Smooth muscle cell (in vitro differentiated cells): ENCODE measurements around the gene SHISA2. TPM values are rescaled to one million over a fixed set of nuclear protein-coding genes. Genes with fewer than 3 reads are reported as not detected.

Experiments used
- DNase-seq: peaks from one replicate; lab custom pipeline; 2025; ENCODE audit not compliant: unreplicated experiment; lab: John Stamatoyannopoulos, UW
- H2AFZ ChIP-seq: fragments of 200-600 bp; sonication (generic); 2 replicates; pipeline ENCODE4 v1.6.0; 2016; ENCODE audit warnings: antibody characterized with exemption, low read depth, mild to moderate bottlenecking
- H3F3A ChIP-seq: fragments of 200-600 bp; sonication (generic); 2 replicates; pipeline ENCODE4 v1.6.0; 2017; ENCODE audit warnings: antibody characterized with exemption, low read depth
- H3K27ac ChIP-seq: fragments of 200-600 bp; sonication (generic); 2 replicates; pipeline ENCODE4 v1.5.1; 2016; ENCODE audit warnings: low read depth, mild to moderate bottlenecking
- H3K27me3 ChIP-seq: fragments of 200-600 bp; sonication (generic); 2 replicates; pipeline ENCODE4 v1.6.1; 2016; ENCODE audit warnings: low read depth, mild to moderate bottlenecking
- H3K36me3 ChIP-seq: fragments of 200-600 bp; sonication (generic); 2 replicates; pipeline ENCODE4 v1.5.1; 2016; ENCODE audit warnings: low read depth
- H3K4me1 ChIP-seq: fragments of 200-600 bp; sonication (generic); 2 replicates; pipeline ENCODE4 v1.5.1; 2016; ENCODE audit warnings: low read depth
- H3K4me2 ChIP-seq: fragments of 200-600 bp; sonication (generic); 2 replicates; pipeline ENCODE4 v1.6.0; 2016; ENCODE audit warnings: mild to moderate bottlenecking
- H3K4me3 ChIP-seq: fragments of 200-600 bp; sonication (generic); 2 replicates; pipeline ENCODE4 v1.5.1; 2016; ENCODE audit warnings: mild to moderate bottlenecking
- H3K79me2 ChIP-seq: fragments of 200-600 bp; sonication (generic); 2 replicates; pipeline ENCODE4 v1.6.0; 2016; ENCODE audit warnings: low read depth, mild to moderate bottlenecking
- H3K9ac ChIP-seq: fragments of 200-600 bp; sonication (generic); 2 replicates; pipeline ENCODE4 v1.6.0; 2016; ENCODE audit warnings: low read depth
- H3K9me3 ChIP-seq: fragments of 200-600 bp; sonication (generic); replicated peaks from 2 replicates; pipeline ENCODE4 v1.5.1; 2016; ENCODE audit warnings: low read depth
- H4K20me1 ChIP-seq: fragments of 200-600 bp; sonication (generic); 2 replicates; pipeline ENCODE4 v1.6.0; 2016; ENCODE audit warnings: low read depth
- CTCF ChIP-seq: fragments of 200-600 bp; sonication (generic); IDR thresholded peaks from 2 replicates; pipeline ENCODE4 v1.5.1; 2017; ENCODE audit warnings: borderline replicate concordance, mild to moderate bottlenecking, antibody characterized with exemption; ENCODE audit not compliant: insufficient read depth, poor library complexity, severe bottlenecking
- WGBS: methylation state at CpG from one replicate; pipeline ENCODE4 v1.1.7; 2016; ENCODE audit warnings: low lambda C conversion rate; 5-methylcytosine and 5-hydroxymethylcytosine counted together
- polyA plus RNA-seq: library from polyadenylated mRNA; unstranded; fragments of >200 nt; fragmentation: Nextera tagmentation; extraction: Ambion mirVana; gene quantifications from 2 replicates; pipeline ENCODE4 v1.2.1, GENCODE V29; 2016
- total RNA-seq: library from RNA; depleted of rRNA; stranded (reverse); fragments of >200 nt; gene quantifications from 2 replicates; pipeline ENCODE4 v1.2.3, GENCODE V29; 2014

The SHISA2 gene
- total and polyA plus RNA-seq, 2 experiments from 2014 or later = 0.14 to 0.81 TPM

GRCh38 chr13:26045142-26045541 lies 6.7 kb downstream of the SHISA2 start:
- Histone ChIP-seq H3K9ac (no peak overlapping the region), H2AFZ (no peak overlapping the region), H3K36me3 (no peaks in the 10 kb centered on the region), H3K27me3 (peaks cover 57% of the 10 kb centered on the region), H3K27ac (no peak overlapping the region), H3K4me3 (no peak overlapping the region), H4K20me1 (no peaks in the 10 kb centered on the region), H3K79me2 (no peaks in the 10 kb centered on the region), H3K9me3 (no peaks in the 10 kb centered on the region), H3K4me1 (no peaks in the 10 kb centered on the region), H3F3A (no peaks in the 10 kb centered on the region), H3K4me2 (no peak overlapping the region)
- DNase-seq = no peak
- TF ChIP-seq CTCF = no peak
- 98% methylated on average over 2 of the region's 2 CpGs for WGBS

- TF ChIP-seq CTCF = no peak
- Histone ChIP-seq H3K4me2 (no peak overlapping the region), H3K4me1 (no peaks in the 10 kb centered on the region), H4K20me1 (no peaks in the 10 kb centered on the region), H3F3A (no peaks in the 10 kb centered on the region), H3K36me3 (no peaks in the 10 kb centered on the region), H3K4me3 (no peak overlapping the region), H2AFZ (no peak overlapping the region), H3K27me3 (peaks cover 33% of the 10 kb centered on the region), H3K9ac (no peak overlapping the region), H3K79me2 (no peaks in the 10 kb centered on the region), H3K9me3 (no peaks in the 10 kb centered on the region), H3K27ac (no peak overlapping the region)
- 93% methylated on average over 1 of the region's 1 CpG for WGBS
- no peak for DNase-seq
Observed at GRCh38 chr13:26042785-26043184, 9.0 kb downstream of the SHISA2 start.

- Histone ChIP-seq H3K4me3 (no peak overlapping the region), H4K20me1 (no peaks in the 10 kb centered on the region)
- WGBS = 89% methylated on average over 3 of the region's 3 CpGs
Observed at GRCh38 chr13:26041444-26041843, 10.4 kb downstream of the SHISA2 start.

More at GRCh38 chr13:26041444-26041843, 10.4 kb downstream of the SHISA2 start:
- no peak overlapping the region for H3K4me2 ChIP-seq
- no peaks in the 10 kb centered on the region for H3K79me2 ChIP-seq
- no peaks in the 10 kb centered on the region for H3F3A ChIP-seq
- H2AFZ ChIP-seq = no peak overlapping the region
- TF ChIP-seq CTCF = no peak
- H3K9ac ChIP-seq = no peak overlapping the region
- no peaks in the 10 kb centered on the region for H3K9me3 ChIP-seq
- DNase-seq = no peak
- H3K27me3 ChIP-seq = peaks cover 20% of the 10 kb centered on the region
- H3K4me1 ChIP-seq = no peaks in the 10 kb centered on the region
- no peaks in the 10 kb centered on the region for H3K36me3 ChIP-seq
- no peak overlapping the region for H3K27ac ChIP-seq
